GM10266 (cell line): ENCODE measurements around the gene KRT39.

Experiments
- DNase-seq: peaks from one replicate; pipeline ENCODE4 v3.0.0; 2012; ENCODE audit errors: extremely low spot score
- TF ChIP-seq, protein P1 (sequence below): IDR thresholded peaks from 2 replicates; pipeline ENCODE4 v1.5.1; 2012; ENCODE audit warnings: mild to moderate bottlenecking, low read depth; ENCODE audit not compliant: control insufficient read depth, insufficient read depth; ENCODE audit errors: missing control alignments

The KRT39 gene

DNA sequence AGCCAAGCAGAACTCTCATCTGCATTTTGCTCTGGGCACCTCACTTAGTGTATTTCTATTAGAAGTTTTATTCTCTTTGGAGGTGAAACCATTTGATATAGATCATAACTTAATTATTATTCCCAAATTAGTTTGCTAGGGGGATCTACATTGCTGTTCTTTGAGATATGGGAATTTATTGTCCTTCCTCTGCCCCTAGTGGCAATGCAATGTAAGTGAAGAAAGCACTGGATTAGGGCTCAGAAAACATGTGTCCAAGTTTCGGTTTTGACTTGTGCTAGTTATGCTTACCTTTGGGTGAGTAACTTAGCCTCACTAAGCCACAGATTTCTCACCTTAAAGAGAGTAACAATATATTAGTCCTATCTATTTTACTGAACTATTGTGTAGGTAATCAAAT, 2.9 kb downstream of the KRT39 start:
- peak; percentile 25 for DNase-seq
- TF ChIP-seq, protein P1, sequence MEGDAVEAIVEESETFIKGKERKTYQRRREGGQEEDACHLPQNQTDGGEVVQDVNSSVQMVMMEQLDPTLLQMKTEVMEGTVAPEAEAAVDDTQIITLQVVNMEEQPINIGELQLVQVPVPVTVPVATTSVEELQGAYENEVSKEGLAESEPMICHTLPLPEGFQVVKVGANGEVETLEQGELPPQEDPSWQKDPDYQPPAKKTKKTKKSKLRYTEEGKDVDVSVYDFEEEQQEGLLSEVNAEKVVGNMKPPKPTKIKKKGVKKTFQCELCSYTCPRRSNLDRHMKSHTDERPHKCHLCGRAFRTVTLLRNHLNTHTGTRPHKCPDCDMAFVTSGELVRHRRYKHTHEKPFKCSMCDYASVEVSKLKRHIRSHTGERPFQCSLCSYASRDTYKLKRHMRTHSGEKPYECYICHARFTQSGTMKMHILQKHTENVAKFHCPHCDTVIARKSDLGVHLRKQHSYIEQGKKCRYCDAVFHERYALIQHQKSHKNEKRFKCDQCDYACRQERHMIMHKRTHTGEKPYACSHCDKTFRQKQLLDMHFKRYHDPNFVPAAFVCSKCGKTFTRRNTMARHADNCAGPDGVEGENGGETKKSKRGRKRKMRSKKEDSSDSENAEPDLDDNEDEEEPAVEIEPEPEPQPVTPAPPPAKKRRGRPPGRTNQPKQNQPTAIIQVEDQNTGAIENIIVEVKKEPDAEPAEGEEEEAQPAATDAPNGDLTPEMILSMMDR: peak; percentile 30

DNA sequence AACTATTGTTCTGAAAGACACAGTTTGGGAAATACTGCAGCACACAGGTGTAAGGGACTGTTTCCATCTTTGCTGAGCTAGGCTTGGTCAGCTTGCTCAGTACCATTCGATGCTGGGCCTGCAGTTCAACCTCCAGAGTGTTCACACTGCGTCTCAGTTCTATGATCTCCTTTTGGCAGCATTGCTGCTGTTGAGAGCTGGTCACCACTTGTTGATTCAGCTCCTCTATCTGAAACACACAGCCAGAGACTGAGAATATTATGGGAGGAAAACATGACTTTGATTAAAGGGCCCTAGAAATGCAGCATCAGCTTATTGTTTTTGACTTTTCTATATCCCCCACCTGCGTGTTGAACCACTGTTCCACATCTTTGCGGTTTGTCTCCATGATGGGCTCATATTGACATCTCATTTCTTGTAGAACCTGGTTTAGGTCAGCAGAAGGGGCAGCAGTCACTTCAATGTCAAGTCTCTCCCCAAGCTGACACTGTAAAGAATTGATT, 4.6 kb downstream of the KRT39 start:
- TF ChIP-seq, protein P1: no peak
- DNase-seq: no peak

DNA sequence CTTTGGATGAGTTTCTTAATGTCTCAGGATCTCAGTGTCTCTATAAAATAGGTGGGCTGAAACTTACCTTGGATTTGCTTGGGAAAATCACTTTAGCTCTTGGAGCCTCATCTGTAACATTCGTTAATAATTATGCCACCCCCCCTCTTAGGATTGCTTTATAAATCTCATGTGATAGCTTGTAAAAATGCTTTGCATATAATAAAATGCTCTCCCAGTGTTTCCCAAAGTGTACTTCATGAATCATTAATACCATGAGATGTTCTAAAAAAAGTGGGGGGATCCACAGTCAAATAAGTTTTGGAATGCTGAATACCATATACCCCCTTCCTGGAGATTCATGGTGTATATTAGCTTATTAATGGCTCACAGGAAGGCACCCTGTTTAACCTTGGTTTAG, 5.2 kb downstream of the KRT39 start:
- TF ChIP-seq, protein P1: no peak
- DNase-seq: no peak

DNA sequence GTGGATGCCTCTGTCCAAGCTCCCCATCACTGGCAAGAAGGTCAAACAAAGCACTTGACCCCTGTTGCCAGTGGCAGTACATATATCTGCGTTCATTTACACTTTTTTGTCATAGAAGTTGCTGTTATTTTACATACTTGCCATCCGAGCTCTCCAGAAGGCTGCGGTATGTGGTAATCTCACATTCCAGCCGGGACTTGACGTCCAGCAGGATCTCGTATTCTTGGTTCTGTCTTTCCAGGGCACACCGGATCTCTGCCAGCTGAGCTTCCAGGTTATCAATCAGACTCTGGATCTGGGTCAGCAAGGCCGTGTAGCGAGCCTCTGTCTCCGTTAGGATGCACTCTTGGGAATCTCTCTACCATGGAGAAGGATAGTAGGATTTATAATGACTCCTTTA, 6.6 kb downstream of the KRT39 start:
- TF ChIP-seq, protein P1: no peak
- DNase-seq: no peak

DNA sequence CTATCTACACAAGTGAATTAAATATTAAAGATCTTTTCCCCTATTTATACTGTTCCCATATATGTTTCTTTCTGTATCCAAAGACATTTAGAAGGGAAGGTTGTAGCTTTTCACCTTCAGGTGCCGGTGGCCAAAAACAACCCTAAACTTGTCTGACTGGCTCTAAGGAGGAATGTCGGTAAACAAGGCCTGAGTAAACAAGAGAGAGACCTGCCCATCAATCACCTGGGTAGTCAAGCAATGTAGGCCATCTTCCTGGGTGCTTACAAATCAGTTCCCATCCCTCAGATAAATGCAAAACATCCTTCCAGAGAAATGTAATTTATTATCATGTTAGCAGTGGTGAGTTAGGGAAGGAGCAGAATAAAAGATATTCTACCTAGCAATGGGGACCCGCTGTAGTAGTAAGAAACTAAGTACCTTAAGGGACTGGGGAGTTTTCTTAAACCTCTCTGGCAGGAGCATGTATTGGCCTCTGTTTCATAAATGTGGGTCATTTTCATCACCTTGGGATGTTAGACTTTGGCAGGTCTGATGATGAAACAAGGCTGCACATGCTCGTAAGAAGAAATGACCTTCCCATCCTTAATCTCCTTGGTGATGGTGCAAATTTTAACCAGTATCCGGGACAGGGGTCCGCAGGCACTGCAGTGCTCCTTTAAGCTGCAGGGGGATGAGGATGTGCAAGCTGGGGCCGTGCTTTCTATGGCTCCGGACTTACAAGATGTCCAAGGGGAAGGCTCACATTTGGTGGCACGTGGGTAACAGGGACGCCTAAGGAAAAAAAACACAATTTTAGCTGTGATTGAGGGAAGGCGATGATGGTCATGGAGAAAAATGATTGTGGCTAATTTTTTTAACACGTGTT, 8.4 kb downstream of the KRT39 start:
- TF ChIP-seq, protein P1: no peak
- DNase-seq: no peak

DNA sequence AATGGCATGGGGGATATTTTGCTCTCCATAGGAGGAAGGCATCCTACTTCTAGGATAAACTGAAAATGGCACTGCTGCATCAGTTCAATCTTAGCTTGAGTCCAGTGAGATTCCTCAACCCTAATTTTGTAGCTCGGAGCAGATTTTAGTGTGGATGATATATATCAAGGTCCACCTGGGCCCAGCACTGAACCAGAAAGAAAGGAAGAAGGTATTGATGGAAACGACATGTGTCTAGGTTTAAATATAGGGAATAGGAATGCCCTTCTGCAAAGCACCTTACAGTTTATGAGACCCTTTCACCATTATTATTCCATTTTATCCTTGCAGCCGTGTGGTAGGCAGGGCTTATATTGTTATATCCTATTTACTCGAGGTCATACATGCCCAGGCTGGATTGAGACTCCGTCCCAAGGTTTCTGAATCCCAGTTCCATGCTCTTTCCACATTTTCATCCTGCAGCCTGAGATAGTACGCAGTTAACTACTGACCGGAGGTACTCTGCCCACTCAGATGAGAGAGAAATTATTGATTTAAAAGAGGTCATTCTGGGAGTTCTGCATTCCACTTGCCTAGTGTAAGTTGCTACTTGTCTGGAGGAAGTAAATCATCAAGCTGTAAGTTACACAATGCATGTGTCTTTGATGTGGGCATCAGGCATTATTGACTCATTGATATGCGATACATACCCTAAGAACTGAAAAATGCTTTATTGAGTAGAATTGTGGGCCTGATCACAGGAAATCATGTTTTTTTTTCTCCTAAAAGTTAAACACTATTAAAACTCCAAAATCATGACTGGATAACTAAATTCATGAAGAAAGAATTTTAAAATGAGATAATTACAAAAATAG, 10.1 kb downstream of the KRT39 start:
- DNase-seq: no peak
- TF ChIP-seq, protein P1: no peak
